Activated CD8-positive, alpha-beta T cell treated with anti-CD3 and anti-CD28 coated beads for 36 hours (primary cell): ENCODE data around the gene CDC14A. TPM values are rescaled to one million over a fixed set of nuclear protein-coding genes. Genes with fewer than 3 reads are reported as not detected.

Experiments used
- ATAC-seq: fragments of 200-7000 bp; cut with Tn5 transposase; one replicate; pipeline ENCODE4 v1.10.0; 2021; ENCODE audit warnings: mild to moderate bottlenecking, moderate library complexity
- CTCF ChIA-PET: fragments of 350-600 bp; sonication (Branson Sonifier 250); formaldehyde crosslinking; loops from one replicate; lab custom pipeline; 2021; ENCODE audit warnings: antibody characterized with exemption; lab: Charles Lee
- POLR2A ChIA-PET: fragments of 350-600 bp; sonication (Branson Sonifier 250); formaldehyde crosslinking; loops from one replicate; lab custom pipeline; 2021; ENCODE audit warnings: antibody characterized with exemption; lab: Charles Lee
- DNase-seq: peaks from one replicate; pipeline ENCODE4 v3.0.0-alpha.2; 2020
- H3K27ac Mint-ChIP-seq: one replicate; pipeline ENCODE4 v1.8.0; 2021; ENCODE audit warnings: mild to moderate bottlenecking, mixed read lengths
- H3K27me3 Mint-ChIP-seq: one replicate; pipeline ENCODE4 v1.8.0; 2021; ENCODE audit warnings: mixed read lengths
- H3K36me3 Mint-ChIP-seq: one replicate; pipeline ENCODE4 v1.8.0; 2021; ENCODE audit warnings: low read depth, mixed read lengths
- H3K4me1 Mint-ChIP-seq: one replicate; pipeline ENCODE4 v1.8.0; 2021; ENCODE audit warnings: low read depth, mixed read lengths
- H3K4me3 Mint-ChIP-seq: one replicate; pipeline ENCODE4 v1.8.0; 2021; ENCODE audit warnings: mild to moderate bottlenecking, moderate library complexity, mixed read lengths
- H3K9me3 Mint-ChIP-seq: one replicate; pipeline ENCODE4 v1.8.0; 2021; ENCODE audit warnings: mixed read lengths
- CTCF ChIP-seq: fragments of 200-600 bp; IDR thresholded peaks from one replicate; pipeline ENCODE4 v1.8.0; 2022; ENCODE audit warnings: antibody characterized with exemption, mild to moderate bottlenecking
- intact Hi-C: fragments of 100-400 bp; cut with micrococcal nuclease; formaldehyde crosslinking; loops from one replicate; pipeline ENCODE4 v1.10.0; 2022
- total RNA-seq, 2 experiments: library from RNA; stranded (reverse); gene quantifications; one replicate each; pipeline ENCODE4 v1.2.3, GENCODE V29; 2021

The CDC14A gene
- total RNA-seq, 2 experiments from 2014 or later = 14.3 to 17.2 TPM

GRCh38 chr1:100463791-100464424, 111.6 kb downstream of the CDC14A start:
- Mint-ChIP-seq H3K36me3 (peaks cover 21% of the 10 kb centered on the region), H3K27me3 (no peaks in the 10 kb centered on the region), H3K4me1 (peaks cover 32% of the 10 kb centered on the region), H3K9me3 (no peaks in the 10 kb centered on the region), H3K4me3 (peak overlapping the region; percentile 15), H3K27ac (peak overlapping the region; percentile 87)
- TF ChIP-seq CTCF = peak; percentile 87
- DNase-seq = peak; percentile 82
- peak; percentile 94 for ATAC-seq
- CTCF ChIA-PET = interaction anchor here (0.7 to 3.1 kb wide), 38 partner anchors 8 to 891 kb away, joined by 3 to 67 read pairs (median 4); partner anchors contain the start of genes GPR88 and RTCA
- intact Hi-C loops = loop anchor here (2.0 to 5.0 kb wide), 2 partner anchors 78 to 405 kb away; no protein-coding TSS in a partner anchor
- POLR2A ChIA-PET = interaction anchor here (0.7 to 1.4 kb wide), 2 partner anchors 109 to 113 kb away, joined by 3 to 4 read pairs; no protein-coding TSS in a partner anchor

GRCh38 chr1:100469578-100469977, 117.3 kb downstream of the CDC14A start:
- ChIA-PET CTCF (interaction anchor here (1.0 to 1.7 kb wide), 5 partner anchors 9 to 398 kb away, joined by 3 to 8 read pairs (median 3); no protein-coding TSS in a partner anchor), POLR2A (no interaction called here)
- H3K4me1 Mint-ChIP-seq = peaks cover 25% of the 10 kb centered on the region
- DNase-seq (no peak), ATAC-seq (no peak)
- no peaks in the 10 kb centered on the region for H3K27me3 Mint-ChIP-seq
- intact Hi-C loops = no loop called here
- H3K4me3 Mint-ChIP-seq = no peak overlapping the region
- peaks cover 22% of the 10 kb centered on the region for H3K36me3 Mint-ChIP-seq
- H3K9me3 Mint-ChIP-seq = no peaks in the 10 kb centered on the region
- no peak overlapping the region for H3K27ac Mint-ChIP-seq
- no peak for TF ChIP-seq CTCF

GRCh38 chr1:100474834-100475233, 122.5 kb downstream of the CDC14A start:
- DNase-seq (no peak), ATAC-seq (no peak)
- Mint-ChIP-seq H3K4me1 (peaks cover 19% of the 10 kb centered on the region), H3K4me3 (no peak overlapping the region), H3K9me3 (no peaks in the 10 kb centered on the region), H3K27me3 (no peaks in the 10 kb centered on the region), H3K36me3 (peaks cover 9% of the 10 kb centered on the region), H3K27ac (peak overlapping the region; percentile 48)
- ChIA-PET CTCF (interaction anchor here (0.9 kb wide), 1 partner anchor 16 kb away, joined by 3 read pairs; no protein-coding TSS in a partner anchor), POLR2A (no interaction called here)
- intact Hi-C loops = no loop called here
- TF ChIP-seq CTCF = no peak

GRCh38 chr1:100476735-100477290, 124.5 kb downstream of the CDC14A start:
- Mint-ChIP-seq H3K4me3 (no peak overlapping the region), H3K27me3 (no peaks in the 10 kb centered on the region), H3K9me3 (no peaks in the 10 kb centered on the region), H3K4me1 (peaks cover 14% of the 10 kb centered on the region), H3K27ac (no peak overlapping the region), H3K36me3 (peaks cover 16% of the 10 kb centered on the region)
- TF ChIP-seq CTCF = no peak
- ChIA-PET CTCF (interaction anchor here (0.9 to 1.1 kb wide), 2 partner anchors 20 to 22 kb away, joined by 3 read pairs; no protein-coding TSS in a partner anchor), POLR2A (no interaction called here)
- intact Hi-C loops = no loop called here
- no peak for ATAC-seq
- no peak for DNase-seq

GRCh38 chr1:100478816-100479215, 126.5 kb downstream of the CDC14A start:
- H3K36me3 Mint-ChIP-seq = peaks cover 24% of the 10 kb centered on the region
- intact Hi-C loops = no loop called here
- no peak for ATAC-seq
- POLR2A ChIA-PET = interaction anchor here (1.1 kb wide), 2 partner anchors 50 to 234 kb away, joined by 3 read pairs; no protein-coding TSS in a partner anchor
- no peak overlapping the region for H3K4me3 Mint-ChIP-seq
- no peak for DNase-seq
- H3K4me1 Mint-ChIP-seq = peaks cover 8% of the 10 kb centered on the region
- CTCF ChIA-PET = interaction anchor here (0.7 to 2.2 kb wide), 5 partner anchors 10 to 213 kb away, joined by 3 to 11 read pairs (median 3); partner anchors contain the start of gene RTCA
- no peaks in the 10 kb centered on the region for H3K27me3 Mint-ChIP-seq
- TF ChIP-seq CTCF = no peak
- no peaks in the 10 kb centered on the region for H3K9me3 Mint-ChIP-seq
- no peak overlapping the region for H3K27ac Mint-ChIP-seq
